AG04449 (cell line): ENCODE results near the gene RNU2-1.
A peak's percentile ranks its signal among the peaks of the same experiment; 100 is the strongest.
"Not testable (repeated sequence)": the region's sequence is repeated elsewhere in the genome, so short reads cannot be mapped to it uniquely, and the experiment has no call there.

ENCODE experiments used
- CTCF ChIA-PET: fragments of 350-600 bp; formaldehyde crosslinking; extraction: SDS; loops from one replicate; lab custom pipeline; 2021; ENCODE audit warnings: antibody characterized with exemption; lab: Yijun Ruan, JAX
- POLR2A ChIA-PET: fragments of 400-600, 350-600 bp; formaldehyde crosslinking; extraction: SDS; loops from one replicate; lab custom pipeline; 2020; ENCODE audit warnings: antibody characterized with exemption, inconsistent platforms; lab: Yijun Ruan, JAX
- DNase-seq: peaks from one replicate; pipeline ENCODE4 v3.0.0-alpha.2; 2010; ENCODE audit warnings: low read depth, low spot score
- H3K4me3 ChIP-seq: 2 replicates; pipeline ENCODE4 v1.5.1; 2011; ENCODE audit warnings: low read depth, mild to moderate bottlenecking, control low read depth, low read length
- TF ChIP-seq, protein P1 (sequence below): IDR thresholded peaks from one replicate; pipeline ENCODE4 v1.5.1; 2011; ENCODE audit warnings: mild to moderate bottlenecking, moderate library complexity, low read length, control low read depth, inconsistent platforms; ENCODE audit not compliant: insufficient read depth; ENCODE audit errors: missing control alignments

RNU2-1 gene

DNA sequence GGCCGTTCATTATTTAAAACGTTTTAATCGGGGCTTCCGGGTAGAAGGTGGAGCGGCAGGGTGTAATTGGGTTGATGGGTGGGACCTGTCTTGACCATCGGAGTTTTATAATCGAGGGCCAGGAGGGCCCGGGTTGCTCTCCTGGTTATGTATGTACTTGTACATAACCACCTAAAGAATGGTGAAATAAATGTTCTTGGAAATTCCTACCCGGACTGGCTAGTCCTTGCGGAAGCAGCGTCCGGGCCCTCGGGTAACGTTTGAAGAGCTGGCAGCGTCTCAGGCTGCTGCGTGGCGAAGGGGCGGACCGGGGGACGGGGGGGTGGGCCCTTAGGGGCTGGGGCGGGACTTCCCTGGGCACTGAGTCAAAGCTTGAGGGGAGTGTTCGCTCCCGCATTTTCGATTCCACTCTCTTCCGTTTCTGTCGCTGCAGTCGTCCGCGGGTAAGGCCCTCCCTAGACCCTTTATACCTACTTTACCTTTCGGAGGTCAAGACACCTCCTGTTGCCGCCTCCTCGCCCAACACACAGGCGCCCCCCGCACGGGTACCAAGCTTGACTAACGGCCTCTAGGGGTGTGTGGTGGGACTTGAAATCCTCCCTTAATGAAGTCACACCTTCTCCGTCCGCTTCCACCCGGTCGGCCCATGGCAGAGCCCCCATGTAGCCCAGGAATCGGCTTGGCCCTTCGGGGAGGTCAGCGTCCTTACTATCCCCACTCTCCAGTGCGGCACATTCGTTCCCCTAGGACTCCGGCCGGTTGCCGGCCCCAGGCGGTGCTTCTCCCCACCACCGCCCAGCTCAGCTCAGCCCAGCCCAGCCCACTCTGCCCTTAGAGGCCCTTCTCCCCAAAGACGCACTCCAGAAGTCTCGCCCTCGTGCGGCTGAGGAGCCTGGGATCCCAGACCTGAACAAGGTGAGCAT, 22.0 kb downstream of the RNU2-1 start, which contains the start of gene TMEM106A:
Gene TMEM106A, plus strand, starts transcription at position 396 of the 923 bp plus-strand sequence. CDS start 1,167 bp downstream, outside the sequence.
- ChIA-PET POLR2A (interaction anchor here (0.8 to 3.3 kb wide), 8 partner anchors 9 to 214 kb away, joined by 3 to 27 read pairs (median 4); partner anchors contain the start of gene RPL27), CTCF (interaction anchor here (1.0 to 1.9 kb wide), 4 partner anchors 10 to 104 kb away, joined by 3 to 9 read pairs (median 4); no protein-coding TSS in a partner anchor)
- DNase-seq: peak; percentile 58
- H3K4me3 ChIP-seq: peak within 1 kb of the TSS; percentile 61
- TF ChIP-seq, protein P1, sequence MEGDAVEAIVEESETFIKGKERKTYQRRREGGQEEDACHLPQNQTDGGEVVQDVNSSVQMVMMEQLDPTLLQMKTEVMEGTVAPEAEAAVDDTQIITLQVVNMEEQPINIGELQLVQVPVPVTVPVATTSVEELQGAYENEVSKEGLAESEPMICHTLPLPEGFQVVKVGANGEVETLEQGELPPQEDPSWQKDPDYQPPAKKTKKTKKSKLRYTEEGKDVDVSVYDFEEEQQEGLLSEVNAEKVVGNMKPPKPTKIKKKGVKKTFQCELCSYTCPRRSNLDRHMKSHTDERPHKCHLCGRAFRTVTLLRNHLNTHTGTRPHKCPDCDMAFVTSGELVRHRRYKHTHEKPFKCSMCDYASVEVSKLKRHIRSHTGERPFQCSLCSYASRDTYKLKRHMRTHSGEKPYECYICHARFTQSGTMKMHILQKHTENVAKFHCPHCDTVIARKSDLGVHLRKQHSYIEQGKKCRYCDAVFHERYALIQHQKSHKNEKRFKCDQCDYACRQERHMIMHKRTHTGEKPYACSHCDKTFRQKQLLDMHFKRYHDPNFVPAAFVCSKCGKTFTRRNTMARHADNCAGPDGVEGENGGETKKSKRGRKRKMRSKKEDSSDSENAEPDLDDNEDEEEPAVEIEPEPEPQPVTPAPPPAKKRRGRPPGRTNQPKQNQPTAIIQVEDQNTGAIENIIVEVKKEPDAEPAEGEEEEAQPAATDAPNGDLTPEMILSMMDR: peak; percentile 18

- H3K4me3 ChIP-seq: peak overlapping the region; percentile 61
- TF ChIP-seq, protein P1: no peak
- POLR2A ChIA-PET: interaction anchor here (0.5 to 3.3 kb wide), 7 partner anchors 10 to 275 kb away, joined by 3 to 27 read pairs (median 3); no protein-coding TSS in a partner anchor
- no peak for DNase-seq
- CTCF ChIA-PET: interaction anchor here (1.0 to 1.4 kb wide), 2 partner anchors 17 to 98 kb away, joined by 3 to 5 read pairs; no protein-coding TSS in a partner anchor
Measured at GRCh38 chr17:43211123-43211479, 22.7 kb downstream of the RNU2-1 start.

DNA sequence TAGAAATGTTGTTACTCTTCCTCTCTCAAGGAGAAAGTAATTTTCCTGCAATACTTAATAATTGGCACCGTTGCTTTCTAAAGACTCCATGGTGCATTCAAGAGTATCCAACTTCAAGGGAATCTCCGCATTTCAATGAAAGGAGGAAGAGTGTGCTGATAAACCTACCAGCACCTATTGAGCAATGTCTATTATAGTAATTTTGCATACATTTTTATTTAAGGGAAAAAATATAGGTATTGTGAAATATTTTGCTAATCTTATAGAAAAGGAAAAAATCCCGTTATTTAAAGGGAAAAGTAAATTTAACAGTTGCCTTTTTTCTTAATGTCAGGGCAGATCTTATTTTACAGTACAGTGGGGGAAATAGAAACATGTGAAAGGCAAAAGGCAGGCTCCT, 23.2 kb downstream of the RNU2-1 start:
- ChIA-PET POLR2A (interaction anchor here (0.5 to 3.3 kb wide), 4 partner anchors 13 to 275 kb away, joined by 3 to 27 read pairs (median 4); no protein-coding TSS in a partner anchor), CTCF (no interaction called here)
- no peak for DNase-seq
- TF ChIP-seq, protein P1: no peak
- H3K4me3 ChIP-seq: no peak overlapping the region

- not testable (repeated sequence) for DNase-seq
Measured at GRCh38 chr17:43203013-43203412, 30.8 kb downstream of the RNU2-1 start.

DNA sequence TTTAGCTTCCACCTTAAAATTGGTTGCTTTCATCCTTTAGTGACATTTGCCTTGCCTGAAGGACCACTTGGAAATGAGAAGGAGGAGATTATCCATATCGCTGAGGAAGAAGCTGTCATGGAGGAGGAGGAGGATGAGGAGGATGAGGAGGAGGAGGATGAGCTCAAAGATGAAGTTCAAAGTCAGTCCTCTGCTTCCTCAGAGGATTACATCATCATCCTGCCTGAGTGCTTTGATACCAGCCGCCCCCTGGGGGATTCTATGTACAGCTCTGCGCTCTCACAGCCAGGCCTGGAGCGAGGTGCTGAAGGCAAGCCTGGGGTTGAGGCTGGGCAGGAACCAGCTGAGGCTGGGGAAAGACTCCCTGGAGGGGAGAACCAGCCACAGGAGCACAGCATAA, 33.6 kb downstream of the RNU2-1 start:
- H3K4me3 ChIP-seq: no peak overlapping the region
- TF ChIP-seq, protein P1: no peak
- ChIA-PET POLR2A (interaction anchor here (0.8 to 1.6 kb wide), 2 partner anchors 11 to 116 kb away, joined by 3 to 5 read pairs; no protein-coding TSS in a partner anchor), CTCF (interaction anchor here (1.3 to 2.2 kb wide), 3 partner anchors 11 to 176 kb away, joined by 4 to 9 read pairs (median 6); no protein-coding TSS in a partner anchor)
- DNase-seq: no peak

More at GRCh38 chr17:43203013-43203412, 30.8 kb downstream of the RNU2-1 start:
- POLR2A ChIA-PET, CTCF ChIA-PET, H3K4me3 ChIP-seq: not testable (repeated sequence)

DNA sequence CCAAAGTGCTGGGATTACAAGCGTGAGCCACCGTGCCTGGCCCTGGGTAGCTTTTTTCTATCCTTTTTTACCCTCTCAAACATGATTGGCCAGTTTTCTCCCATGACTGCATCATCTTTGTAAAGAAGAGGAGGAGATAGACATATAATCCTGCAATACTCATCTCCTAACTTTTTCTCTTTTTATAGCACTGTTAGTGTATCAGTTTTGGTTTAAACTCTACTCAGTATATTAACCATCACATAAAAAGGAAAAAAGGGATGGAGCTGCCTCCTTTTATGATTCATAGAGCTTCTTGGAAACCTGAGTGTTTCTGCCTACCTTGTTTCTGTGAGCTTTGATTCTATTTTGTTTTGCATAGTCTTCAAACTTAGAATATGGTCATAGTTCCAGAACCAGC, 34.1 kb downstream of the RNU2-1 start:
- ChIA-PET CTCF (interaction anchor here (1.3 to 2.2 kb wide), 3 partner anchors 11 to 175 kb away, joined by 4 to 9 read pairs (median 6); no protein-coding TSS in a partner anchor), POLR2A (interaction anchor here (0.8 to 1.6 kb wide), 2 partner anchors 10 to 116 kb away, joined by 3 to 5 read pairs; no protein-coding TSS in a partner anchor)
- TF ChIP-seq, protein P1: no peak
- no peak overlapping the region for H3K4me3 ChIP-seq
- no peak for DNase-seq
